GM21528 (cell line): Measurements from ENCODE around the gene TRIM27.
A peak's percentile ranks its signal among the peaks of the same experiment; 100 is the strongest.
"Not testable (repeated sequence)": the region's sequence is repeated elsewhere in the genome, so short reads cannot be mapped to it uniquely, and the experiment has no call there.

Experiments
- ATAC-seq: cut with Tn5 transposase; IDR thresholded peaks from one replicate; pipeline ENCODE4 v1.9.1; 2021; ENCODE audit warnings: mild to moderate bottlenecking, moderate library complexity; ENCODE audit not compliant: unreplicated experiment, low FRiP score

Gene TRIM27, protein sequence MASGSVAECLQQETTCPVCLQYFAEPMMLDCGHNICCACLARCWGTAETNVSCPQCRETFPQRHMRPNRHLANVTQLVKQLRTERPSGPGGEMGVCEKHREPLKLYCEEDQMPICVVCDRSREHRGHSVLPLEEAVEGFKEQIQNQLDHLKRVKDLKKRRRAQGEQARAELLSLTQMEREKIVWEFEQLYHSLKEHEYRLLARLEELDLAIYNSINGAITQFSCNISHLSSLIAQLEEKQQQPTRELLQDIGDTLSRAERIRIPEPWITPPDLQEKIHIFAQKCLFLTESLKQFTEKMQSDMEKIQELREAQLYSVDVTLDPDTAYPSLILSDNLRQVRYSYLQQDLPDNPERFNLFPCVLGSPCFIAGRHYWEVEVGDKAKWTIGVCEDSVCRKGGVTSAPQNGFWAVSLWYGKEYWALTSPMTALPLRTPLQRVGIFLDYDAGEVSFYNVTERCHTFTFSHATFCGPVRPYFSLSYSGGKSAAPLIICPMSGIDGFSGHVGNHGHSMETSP

DNA sequence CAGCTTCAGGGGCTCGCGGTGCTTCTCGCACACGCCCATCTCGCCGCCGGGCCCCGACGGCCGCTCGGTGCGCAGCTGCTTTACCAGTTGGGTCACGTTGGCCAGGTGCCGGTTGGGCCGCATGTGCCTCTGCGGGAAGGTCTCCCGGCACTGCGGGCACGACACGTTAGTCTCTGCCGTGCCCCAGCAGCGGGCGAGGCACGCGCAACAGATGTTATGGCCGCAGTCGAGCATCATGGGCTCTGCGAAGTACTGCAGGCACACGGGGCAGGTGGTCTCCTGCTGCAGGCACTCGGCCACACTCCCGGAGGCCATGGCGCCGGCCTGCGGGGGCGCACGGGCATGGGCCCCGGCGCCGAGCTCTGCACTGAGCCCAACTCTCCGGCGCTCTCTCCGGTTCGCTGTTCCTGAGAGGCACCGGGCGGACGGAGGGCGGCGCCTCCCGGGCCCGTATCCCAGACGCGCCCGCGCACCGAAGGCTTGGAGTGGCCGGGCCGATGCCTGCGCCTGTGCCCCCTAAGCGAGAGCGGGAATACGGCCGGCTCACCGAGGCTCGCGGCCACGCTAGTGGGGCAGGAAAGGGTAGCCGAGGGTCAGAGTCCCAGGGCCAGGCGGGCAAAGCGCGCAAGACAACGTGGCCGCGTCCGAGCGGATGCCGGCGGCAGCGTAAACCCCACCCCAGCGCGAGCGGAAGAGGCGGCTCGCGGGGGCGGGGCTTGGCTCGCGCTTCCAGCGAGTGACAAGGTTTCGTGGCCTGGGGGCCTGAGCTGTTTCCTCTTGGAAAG, at the start of gene TRIM27:
Gene TRIM27, minus strand, starts transcription at position 668 of the 785 bp plus-strand sequence. Its CDS starts 353 bp downstream, at position 315.
- peak; percentile 86 for ATAC-seq

DNA sequence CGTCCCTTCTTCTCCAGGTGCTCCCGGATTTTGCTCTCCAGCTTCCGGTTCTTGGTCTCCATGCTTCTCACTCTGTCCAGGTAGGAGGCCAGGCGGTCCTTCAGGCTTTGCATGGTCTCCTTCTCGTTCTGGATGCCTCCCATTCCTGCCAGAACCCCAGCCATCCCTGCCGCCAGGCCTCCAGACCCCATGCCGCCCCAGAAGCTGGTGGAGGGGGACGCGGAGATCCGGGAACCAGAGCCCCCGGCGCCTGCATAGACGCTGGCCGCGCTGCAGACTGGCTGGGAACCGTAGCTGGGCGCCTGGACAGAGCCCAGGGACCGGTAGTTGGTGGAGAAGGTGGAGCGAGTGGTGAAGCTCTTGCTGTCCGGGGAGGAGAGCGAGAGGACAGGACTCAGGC, 46.3 kb upstream of the TRIM27 start:
- not testable (repeated sequence) for ATAC-seq

DNA sequence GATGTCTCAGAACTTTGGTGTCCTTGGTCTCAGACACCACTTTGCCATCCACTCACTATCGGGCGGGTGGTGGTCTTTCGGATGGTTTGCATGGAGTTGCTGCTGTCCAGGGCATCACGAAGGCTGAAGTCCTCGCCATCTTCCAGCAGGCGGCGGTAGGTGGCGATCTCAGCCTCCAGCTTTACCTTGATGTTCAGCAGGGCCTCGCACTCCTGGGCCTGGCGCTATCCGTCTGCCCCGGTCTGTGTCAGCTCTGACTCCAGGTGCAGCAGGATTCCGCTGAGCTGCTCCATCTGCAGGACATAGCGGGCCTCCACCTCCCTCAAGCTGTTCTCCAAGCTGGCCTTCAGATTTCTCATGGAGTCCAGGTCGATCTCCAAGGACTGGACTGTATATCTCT, 45.3 kb upstream of the TRIM27 start:
- ATAC-seq, result no peak

DNA sequence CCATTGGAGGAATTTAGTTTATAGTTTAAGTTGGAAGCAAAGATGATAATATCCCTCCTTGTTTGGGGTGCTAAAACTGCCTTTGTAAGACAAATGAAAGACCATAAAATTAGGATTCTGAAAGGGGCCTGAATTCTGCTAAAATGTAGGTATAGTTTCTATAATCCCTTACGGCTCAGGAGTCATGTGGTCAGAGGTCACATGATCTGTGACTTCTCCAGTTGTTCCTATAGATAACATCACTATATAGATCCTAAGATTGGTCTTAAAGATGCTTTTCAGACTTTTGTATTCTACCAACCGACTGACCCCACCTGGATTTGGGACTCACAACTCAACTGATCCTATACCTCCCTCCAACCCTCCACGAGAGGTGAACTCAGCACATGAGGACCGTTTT, 44.7 kb upstream of the TRIM27 start:
- ATAC-seq, result no peak

DNA sequence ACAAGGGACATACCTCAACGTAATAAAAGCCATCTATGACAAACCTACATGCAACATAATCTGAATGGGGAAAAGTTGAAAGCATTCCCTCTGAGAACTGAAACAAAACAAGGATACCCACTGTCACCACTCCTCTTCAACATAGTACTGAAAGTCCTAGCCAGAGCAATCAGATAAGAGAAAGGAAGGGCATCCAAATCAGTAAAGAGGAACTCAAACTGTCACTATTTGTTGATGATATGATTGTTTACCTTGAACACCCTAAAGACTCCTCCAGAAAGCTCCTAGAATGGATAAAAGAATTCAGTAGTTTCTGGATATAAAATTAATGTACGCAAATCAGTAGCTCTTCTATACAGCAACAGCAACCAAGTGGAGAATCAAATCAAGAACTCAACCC, 41.9 kb upstream of the TRIM27 start:
- ATAC-seq, result no peak

DNA sequence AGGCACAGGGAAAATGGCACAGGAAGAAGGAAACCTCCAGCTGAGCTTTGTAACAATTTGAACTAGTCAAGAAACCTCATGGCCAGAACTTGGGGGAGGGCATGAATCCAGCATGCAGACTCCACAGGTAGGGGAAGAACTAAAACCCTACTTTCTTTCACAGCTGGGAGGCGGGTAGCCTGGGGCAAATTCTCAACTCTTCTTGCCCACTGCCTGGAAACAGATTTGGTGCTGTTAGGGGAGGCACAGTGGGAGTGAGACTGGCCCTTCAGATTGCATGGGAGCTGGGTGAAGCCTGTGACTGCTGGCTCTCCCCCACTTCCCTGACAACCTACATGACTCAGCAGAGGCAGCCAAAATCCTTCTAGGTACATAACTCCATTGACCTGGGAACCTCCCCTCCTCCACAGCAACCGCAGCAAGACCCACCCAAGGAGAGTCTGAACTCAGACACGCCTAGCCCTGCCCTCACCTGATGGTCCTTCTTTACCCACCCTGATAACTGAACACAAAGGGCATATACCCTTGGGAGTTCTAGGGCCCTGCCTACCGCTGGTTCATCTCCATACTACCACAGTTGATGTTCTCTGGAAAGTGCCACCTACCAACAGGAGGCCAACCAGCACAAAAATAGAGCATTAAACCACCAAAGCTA, 37.2 kb upstream of the TRIM27 start:
- no peak for ATAC-seq

DNA sequence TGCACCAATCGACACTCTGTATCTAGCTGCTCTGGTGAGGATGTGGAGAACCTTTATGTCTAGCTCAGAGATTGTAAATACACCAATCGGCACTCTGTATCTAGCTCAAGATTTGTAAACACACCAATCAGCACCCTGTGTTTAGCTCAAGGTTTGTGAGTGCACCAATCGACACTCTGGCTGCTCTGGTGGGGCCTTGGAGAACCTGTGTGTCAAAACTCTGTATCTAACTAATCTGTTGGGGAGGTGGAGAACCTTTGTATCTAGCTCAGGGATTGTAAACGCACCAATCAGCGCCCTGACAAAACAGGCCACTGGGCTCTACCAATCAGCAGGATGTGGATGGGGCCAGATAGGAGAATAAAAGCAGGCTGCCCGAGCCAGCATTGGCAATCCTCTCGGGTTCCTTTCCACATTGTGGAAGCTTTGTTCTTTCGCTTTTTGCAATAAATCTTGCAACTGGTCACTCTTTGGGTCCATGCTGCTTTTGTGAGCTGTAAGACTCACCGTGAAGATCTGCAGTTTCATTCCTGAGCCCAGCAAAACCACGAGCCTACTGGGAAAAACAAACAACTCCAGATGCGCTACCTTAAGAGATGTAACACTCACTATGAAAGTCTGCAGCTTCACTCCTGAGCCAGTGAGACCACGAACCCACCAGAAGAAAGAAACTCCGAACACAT, 34.9 kb upstream of the TRIM27 start:
- ATAC-seq, result not testable (repeated sequence)

DNA sequence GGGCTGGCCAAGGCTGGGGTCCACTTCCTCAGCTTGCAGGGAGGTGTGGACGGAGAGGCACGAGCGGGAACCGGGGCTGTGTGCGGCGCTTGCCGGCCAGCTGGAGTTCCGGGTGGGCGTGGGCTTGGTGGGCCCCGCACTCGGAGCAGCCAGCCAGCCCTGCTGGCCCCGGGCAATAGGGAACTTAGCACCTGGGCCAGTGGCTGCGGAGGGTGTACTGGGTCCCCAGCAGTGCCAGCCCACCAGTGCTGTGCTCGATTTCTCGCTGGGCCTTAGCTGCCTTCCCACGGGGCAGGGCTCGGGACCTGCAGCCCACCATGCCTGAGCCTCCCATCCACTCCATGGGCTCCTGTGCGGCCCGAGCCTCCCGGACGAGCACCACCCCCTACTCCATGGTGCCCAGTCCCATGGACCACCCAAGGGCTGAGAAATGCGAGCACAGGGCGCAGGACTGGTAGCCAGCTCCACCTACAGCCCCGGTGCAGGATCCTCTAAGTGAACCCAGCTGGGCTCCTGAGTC, 34.1 kb upstream of the TRIM27 start:
- ATAC-seq, result not testable (repeated sequence)

DNA sequence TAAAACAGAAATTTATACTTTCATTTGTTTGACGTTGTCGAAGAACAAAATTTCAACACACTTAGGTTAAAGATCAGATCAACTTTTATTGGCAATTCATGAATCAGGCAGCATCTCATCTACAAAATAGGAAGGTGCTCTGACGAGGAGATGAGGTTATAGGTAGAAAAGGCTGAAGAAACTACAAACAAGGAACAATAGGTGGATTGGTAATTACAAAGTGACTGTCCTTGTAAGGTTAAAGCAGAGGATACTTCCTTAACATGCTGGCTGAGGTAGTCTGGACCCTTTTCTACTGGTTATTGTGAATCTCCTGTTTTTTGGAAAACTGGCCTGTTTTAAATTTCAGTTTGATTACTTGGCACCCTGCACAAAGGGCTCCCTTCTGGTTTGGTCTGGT, 32.5 kb upstream of the TRIM27 start:
- ATAC-seq, result no peak

DNA sequence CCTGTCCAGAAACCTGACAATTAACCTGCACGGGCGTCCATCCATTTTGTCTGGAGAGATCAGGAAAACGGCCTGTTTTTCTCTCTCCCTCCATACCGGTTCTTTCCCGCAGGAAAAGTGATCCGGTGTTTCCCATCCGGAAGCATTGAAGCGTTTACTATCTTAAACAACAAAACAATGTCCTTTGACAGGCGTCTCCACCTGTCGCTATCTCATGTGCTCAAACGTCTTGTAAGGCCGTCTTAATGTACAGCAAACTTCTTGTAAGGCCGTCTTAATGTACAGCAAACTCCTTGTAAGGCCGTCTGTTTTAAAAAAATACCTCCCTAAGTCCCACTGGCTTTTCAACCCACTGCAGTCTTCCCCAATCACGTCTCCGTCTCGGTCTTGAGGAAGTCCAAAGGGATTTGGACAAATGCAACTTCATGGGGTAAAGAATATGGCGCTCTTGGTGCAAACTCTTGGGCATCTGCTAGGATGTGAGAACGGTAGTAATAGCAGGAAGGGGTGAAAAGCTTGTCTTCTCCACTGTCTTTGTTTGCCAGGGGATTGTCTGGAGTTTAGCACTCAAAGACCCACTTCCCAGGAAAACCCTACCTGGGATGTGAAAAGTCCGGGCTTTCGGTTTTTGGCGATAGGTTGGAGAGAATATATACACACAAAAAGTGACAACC, 29.9 kb upstream of the TRIM27 start:
- no peak for ATAC-seq

DNA sequence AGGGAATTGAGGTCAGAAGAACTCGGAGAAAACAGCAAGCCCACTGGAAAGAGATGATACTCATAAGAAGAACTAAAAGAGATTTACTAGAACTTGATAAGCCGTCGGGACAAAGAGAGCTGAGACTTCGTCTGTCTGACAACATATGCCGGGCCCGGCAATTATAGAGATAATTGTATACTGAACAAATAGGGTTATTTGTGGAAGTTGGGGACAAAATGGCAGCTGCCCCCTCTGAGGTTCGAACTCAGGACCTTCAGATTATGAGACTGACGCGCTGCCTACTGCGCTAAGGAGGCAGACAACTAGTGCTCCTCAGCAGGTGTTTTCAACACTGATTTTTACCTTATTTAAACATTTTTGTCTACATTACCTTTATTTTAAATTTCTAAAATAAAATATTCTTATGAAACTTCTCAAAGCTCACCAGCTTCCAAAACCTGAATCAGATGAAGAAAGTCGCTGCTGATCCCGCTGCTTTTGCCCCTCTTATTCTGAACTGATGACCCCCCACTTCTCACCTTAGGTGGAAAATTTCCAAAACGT, 29.3 kb upstream of the TRIM27 start:
- peak; percentile 71 for ATAC-seq

DNA sequence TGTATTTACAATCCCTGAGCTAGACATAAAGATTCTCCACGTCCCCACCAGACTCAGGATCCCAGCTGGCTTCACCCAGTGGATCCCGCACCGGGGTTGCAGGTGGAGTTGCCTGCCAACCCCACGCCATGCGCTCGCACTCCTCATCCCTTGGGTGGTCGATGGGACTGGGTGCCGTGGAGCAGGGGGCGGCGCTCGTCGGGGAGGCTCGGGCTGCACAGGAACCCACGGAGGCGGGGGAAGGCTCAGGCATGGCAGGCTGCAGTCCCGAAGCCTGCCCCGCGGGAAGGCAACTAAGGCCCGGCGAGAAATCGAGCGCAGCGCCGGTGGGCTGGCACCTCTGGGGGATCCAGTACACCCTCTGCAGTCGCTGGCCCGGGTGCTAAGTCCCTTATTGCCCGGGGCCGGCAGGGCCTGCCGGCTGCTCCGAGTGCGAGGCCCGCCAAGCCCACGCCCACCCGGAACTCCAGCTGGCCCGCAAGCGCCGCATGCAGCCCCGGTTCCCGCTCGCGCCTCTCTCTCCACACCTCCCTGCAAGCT, 25.9 kb upstream of the TRIM27 start:
- ATAC-seq, result not testable (repeated sequence)

DNA sequence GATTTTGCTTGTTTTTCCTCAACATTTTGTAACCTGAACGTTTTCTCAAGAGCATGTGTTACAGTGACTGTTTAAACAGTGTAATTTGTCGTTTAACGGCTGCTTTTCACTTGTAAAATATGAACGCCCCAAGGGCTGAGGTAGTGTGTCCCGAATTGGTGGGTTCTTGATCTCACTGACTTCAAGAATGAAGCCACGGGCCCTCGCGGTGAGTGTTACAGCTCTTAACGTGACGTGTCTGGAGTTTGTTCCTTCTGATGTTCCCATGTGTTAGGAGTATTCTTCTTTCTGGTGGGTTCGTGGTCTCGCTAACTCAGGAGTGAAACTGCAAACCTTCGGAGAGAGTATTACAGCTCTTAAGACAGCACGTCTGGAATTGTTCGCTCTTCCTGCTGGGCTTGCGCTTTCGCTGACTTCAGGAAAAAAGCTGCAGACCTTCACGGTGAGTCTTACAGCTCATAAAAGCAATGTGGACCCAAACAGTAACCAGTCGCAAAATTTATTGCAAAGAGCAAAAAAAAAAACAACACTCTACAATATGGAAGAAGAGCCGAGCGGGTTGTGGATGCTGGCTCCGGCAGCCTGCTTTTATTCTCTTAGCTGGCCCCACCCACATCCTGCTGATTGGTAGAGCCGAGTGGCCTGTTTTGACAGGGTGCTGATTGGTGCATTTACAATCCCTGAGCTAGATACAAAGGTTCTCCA, 25.1 kb upstream of the TRIM27 start:
- ATAC-seq, result no peak

DNA sequence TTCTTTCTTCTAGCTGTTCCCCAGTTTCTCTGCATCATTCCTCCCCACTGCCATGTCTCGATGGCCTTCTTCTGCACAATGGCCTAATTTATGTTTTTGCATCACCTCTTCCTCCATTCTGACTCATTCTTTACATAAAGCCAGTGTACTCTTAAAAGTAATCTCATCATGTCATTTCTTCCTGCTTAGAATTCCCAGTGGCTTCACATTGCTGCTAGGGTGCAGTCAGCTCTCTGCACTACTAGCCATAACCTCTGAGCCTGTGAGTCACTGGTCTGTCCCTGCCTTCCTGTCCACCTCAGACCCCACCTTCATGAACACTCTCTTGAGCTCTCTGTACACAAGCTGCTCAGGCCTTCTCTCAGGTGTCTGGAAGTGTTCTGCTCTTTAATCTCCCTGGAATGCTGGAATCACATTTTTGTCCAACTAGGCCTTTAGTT, 24.1 kb upstream of the TRIM27 start:
- ATAC-seq, result no peak

DNA sequence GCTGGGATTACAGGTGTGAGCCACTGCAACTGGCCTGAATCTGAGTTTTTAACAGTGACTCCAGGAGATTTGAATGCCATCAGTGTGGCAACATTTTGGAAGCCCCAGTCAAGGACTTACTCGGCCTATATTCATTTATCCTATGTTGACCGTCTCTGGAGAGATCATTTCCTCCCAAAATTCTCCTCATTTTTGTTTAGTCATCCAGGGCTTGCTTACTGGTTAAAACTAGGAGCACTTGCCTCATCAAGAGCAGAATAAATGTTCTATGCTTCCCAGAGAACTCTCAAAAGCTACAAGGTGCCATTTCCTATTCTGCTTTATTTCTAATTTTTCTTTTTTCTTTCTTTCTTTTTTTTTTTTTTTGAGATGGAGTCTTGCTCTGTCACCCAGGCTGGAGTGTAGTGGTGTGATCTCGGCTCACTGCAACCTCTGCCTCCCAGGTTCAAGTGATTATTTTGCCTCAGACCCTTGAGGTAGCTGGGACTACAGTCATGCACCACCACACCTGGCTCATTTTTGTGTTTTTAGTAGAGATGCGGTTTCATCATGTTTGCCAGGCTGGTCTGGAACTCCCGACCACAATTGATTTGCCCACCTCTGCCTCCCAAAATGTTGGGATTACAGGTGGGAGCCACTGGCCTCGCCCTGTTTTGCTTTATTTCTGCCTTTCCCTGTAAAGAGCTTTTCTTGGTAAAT, 23.4 kb upstream of the TRIM27 start:
- no peak for ATAC-seq

DNA sequence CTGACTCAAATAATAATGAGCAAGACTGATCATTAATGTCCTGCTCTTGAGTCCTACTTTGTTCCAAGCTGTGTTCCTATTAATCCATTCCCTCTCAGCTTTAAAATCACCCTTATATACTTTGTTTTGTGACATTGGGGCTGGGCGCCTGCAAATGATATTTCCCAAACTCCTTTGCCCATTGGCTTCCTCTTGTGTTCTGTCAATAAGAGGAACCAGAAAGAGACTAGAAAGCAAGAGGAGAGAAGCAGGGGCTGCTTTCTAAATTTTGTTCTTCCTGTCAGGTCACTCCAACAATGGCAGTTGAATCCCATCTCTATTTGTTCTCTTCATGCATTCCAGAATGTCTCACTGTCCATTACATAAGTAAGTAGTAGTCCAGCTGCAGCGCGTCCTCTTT, 21.6 kb upstream of the TRIM27 start:
- no peak for ATAC-seq

DNA sequence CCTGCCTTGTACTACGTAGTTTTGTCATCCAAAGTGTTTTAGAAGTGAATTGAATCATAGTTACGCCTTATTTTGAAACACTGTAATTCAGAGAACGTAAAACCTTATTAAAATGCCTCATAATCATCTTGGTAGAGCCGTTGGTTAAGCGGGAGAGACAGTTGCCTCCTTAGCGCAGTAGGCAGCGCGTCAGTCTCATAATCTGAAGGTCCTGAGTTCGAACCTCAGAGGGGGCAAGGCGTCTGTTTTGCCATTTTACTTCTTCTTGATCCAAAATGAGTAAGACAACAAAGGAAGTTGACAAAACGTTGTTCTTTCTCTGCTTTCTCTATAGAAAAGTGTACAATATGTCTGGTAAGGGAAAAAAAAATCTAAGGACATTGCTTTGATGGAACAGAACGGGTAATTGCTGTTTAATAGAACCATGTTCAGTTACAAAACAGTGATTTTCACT, 20.7 kb upstream of the TRIM27 start:
- no peak for ATAC-seq
